ENCODE measurements around the gene ATXN7L2.

ATXN7L2 gene

GRCh38 chr1:109447524-109447923 lies 36.2 kb upstream of the ATXN7L2 start:
- no peak for DNase-seq (ENCODE audit: low read depth)
- no peak overlapping the region for H3K4me3 ChIP-seq (ENCODE audit: low read depth, low read length)
- no peak for TF ChIP-seq CTCF (IDR thresholded peaks at IDR 0.05; ENCODE audit: insufficient read depth, low read depth, low read length, missing control alignments)

- DNase-seq (ENCODE audit: low read depth): no peak
- TF ChIP-seq CTCF (IDR thresholded peaks at IDR 0.05; ENCODE audit: insufficient read depth, low read depth, low read length, missing control alignments): no peak
These were observed 29.1 kb upstream of the ATXN7L2 start for GRCh38 chr1:109454497-109455133.

GRCh38 chr1:109457819-109458218 lies 25.9 kb upstream of the ATXN7L2 start:
- TF ChIP-seq CTCF (IDR thresholded peaks at IDR 0.05; ENCODE audit: insufficient read depth, low read depth, low read length, missing control alignments): no peak
- H3K4me3 ChIP-seq (ENCODE audit: low read depth, low read length): no peak overlapping the region
- no peak for DNase-seq (ENCODE audit: low read depth)

More at GRCh38 chr1:109454497-109455133, 29.1 kb upstream of the ATXN7L2 start:
- H3K4me3 ChIP-seq (ENCODE audit: low read depth, low read length): no peak overlapping the region

- DNase-seq (ENCODE audit: low read depth): no peak
- H3K4me3 ChIP-seq (ENCODE audit: low read depth, low read length): no peak overlapping the region
- no peak for TF ChIP-seq CTCF (IDR thresholded peaks at IDR 0.05; ENCODE audit: insufficient read depth, low read depth, low read length, missing control alignments)
These were observed 17.6 kb upstream of the ATXN7L2 start for GRCh38 chr1:109466125-109466451.

- H3K4me3 ChIP-seq (ENCODE audit: low read depth, low read length): no peak within 1 kb of the TSS
- DNase-seq (ENCODE audit: low read depth): no peak
- TF ChIP-seq CTCF (IDR thresholded peaks at IDR 0.05; ENCODE audit: insufficient read depth, low read depth, low read length, missing control alignments): no peak
These were observed 17.0 kb upstream of the ATXN7L2 start, which contains the start of gene SYPL2 for GRCh38 chr1:109466452-109467300. TSS of gene SYPL2 (plus strand) at chr1:109466546. CDS start at chr1:109466844, 298 bp downstream.

- DNase-seq (ENCODE audit: low read depth): no peak
- no peak for TF ChIP-seq CTCF (IDR thresholded peaks at IDR 0.05; ENCODE audit: insufficient read depth, low read depth, low read length, missing control alignments)
- H3K4me3 ChIP-seq (ENCODE audit: low read depth, low read length): no peak overlapping the region
These were observed 16.4 kb upstream of the ATXN7L2 start for GRCh38 chr1:109467301-109467777.

All from GM12865 (cell line).